Embryonic facial prominence (tissue), 1 donor: ENCODE measurements around the gene SPNS1.
"Not testable (repeated sequence)": the region's sequence is repeated elsewhere in the genome, so short reads cannot be mapped to it uniquely, and the experiment has no call there.

Source experiments
- DNase-seq: peaks from one replicate; pipeline ENCODE4 v3.0.0-alpha.2; 2016; ENCODE audit errors: extremely low spot score

Gene SPNS1, protein sequence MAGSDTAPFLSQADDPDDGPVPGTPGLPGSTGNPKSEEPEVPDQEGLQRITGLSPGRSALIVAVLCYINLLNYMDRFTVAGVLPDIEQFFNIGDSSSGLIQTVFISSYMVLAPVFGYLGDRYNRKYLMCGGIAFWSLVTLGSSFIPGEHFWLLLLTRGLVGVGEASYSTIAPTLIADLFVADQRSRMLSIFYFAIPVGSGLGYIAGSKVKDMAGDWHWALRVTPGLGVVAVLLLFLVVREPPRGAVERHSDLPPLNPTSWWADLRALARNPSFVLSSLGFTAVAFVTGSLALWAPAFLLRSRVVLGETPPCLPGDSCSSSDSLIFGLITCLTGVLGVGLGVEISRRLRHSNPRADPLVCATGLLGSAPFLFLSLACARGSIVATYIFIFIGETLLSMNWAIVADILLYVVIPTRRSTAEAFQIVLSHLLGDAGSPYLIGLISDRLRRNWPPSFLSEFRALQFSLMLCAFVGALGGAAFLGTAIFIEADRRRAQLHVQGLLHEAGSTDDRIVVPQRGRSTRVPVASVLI

DNA sequence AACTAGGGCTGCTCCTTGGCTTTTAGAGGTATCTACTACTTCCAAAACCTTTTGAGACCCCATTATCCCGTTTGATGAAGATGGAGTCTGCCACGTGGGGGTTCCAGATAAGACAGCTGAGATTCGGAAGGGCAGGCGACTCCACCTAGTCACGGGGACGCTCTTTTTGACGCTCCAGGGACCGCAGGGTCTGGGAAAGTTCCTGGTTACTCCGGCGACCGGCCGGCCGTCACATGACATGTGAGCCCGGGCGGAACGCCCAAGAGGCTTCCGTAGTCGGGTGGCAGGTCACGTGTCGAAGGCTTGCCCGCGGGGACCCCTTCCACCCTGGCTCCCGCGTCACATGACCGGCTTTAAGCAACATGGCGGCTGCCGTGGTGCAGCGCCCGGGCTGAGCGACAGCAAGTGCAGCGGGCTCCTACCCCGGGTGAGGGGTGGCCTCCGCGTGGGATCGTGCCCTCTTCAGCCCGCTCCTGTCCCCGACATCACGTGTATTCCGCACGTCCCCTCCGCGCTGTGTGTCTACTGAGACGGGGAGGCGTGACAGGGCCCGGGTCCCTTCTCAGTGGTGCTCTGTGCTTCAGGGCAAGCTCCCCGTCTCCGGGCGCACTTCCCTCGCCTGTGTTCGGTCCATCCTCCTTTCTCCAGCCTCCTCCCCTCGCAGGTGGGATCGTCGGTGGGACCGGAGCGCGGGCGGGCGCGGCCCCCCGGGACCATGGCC is at the start of gene SPNS1:
TSS of gene SPNS1 (plus strand) at position 342 of the 721 bp plus-strand sequence. CDS start at position 716, 374 bp downstream.
- peak; percentile 95 for DNase-seq

DNA sequence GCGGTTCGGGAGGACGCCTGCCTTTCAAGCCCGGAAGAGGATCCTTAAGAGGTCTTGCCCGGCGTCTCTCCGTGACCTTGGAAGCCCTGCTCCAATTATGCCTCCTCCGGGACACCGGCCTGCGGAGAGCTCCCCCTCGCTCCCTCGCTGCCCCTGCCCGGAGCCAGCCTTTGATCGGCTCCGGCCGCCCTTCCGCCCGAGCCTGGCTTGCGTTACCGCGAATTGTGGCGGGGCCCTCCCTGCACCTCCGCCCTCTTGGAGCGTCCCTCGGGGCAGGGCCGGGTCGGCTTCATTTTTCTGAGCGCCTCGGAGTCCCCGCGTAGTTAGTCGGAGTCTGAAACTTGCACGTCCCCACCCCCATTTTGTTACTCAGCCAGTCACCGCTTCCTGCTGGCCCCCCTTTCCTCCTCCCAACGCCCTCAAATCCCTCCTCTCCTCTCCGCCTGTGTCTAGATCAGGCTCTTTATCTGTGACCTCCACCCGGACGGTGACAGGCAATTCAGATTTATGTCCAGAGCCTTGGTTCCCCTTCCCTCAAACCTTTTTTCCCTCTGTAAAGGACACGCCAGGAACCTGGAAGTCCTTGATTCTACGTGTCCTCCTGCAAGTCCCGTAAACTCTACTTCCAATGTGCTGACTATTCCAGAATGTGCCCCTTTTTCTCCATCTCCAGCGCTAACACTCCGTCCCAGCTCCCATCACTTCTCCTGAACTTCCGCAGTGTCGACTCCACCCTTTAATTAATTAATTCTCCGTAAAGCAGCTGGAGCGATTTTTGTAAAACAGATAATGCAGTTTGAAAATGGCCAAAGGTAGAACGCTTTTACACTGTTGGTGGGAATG is 49.0 kb upstream of the SPNS1 start:
- DNase-seq = peak; percentile 82

DNA sequence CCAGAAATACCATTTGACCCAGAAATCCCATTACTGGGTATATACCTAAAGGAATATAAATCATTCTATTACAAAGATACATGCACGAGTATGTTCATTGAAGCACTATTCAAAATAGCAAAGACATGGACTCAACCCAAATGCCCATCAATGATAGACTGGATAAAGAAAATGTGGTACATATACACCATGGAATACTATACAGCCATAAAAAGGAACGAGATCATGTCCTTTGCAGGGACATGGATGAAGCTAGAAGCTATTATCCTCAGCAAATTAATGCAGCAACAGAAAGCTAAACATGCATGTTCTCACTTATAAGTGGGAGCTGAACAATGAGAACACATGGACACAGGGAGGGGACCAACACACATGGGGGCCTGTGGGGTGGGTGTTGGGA is 48.3 kb upstream of the SPNS1 start:
- not testable (repeated sequence) for DNase-seq

DNA sequence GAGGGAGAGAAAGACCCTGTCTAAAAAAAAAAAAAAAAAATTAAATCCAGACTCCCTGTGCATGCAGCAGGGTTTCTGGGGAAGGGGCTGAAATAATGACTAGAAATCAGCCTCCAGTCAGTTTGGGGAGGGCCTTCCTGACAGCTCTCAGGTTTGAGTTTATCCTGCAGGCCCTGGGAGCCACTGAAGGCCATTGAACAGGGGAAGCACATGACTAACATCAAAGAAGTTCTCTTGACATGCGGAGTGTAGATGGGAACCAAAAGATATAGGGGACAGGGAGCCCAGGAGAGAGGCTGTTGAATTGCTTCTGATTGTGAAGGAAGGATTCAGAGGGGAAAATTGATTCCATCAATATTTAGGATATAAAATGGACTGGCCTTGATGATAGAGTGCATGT is 46.8 kb upstream of the SPNS1 start:
- DNase-seq = no peak

DNA sequence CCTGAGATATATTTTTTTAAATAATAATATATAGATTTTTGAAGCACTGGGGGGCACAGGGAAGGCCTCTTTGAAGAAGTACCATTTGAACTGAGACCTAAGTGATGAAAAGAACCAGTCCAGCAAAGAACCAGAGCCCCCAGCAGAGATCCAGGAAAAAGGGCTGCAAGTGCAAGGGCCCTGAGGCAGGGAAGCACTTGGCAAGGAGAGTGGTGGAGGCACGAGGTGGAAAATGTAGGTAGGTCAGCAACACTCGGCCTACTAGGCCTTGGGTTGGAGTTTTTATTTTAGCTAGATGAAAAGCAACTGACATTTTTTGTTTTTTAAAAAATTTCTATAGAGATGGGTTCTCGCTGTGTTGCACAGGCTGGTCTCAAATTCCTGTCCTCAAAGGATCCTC is 44.4 kb upstream of the SPNS1 start:
- no peak for DNase-seq

DNA sequence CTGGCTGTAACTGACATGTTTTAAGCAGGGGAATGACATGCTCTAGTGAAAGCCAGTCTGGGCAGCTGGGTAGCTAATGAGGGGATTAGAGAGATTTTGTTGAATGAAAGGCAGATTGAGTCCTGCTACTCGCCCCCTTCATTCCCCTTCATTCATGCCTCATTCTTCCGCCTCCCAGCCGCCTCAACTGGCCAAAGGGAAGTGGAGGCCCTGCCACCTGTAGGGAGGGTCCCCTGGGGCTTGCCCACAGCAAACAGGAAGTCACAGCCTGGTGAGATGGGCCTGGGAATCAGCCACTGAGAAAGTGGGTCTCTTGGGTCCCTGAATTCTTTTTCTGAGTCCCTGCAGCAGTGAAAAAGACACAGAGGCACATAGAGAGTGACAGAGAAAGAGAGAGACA is 43.9 kb upstream of the SPNS1 start:
- DNase-seq = no peak

DNA sequence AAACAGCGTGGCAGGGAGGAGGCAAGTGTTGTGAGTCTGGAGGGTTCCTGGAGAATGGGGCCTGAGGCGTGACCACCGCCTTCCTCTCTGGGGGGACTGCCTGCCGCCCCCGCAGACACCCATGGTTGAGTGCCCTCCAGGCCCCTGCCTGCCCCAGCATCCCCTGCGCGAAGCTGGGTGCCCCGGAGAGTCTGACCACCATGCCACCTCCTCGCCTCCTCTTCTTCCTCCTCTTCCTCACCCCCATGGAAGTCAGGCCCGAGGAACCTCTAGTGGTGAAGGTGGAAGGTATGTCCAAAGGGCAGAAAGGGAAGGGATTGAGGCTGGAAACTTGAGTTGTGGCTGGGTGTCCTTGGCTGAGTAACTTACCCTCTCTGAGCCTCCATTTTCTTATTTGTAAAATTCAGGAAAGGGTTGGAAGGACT is 42.8 kb upstream of the SPNS1 start, which contains the start of gene CD19:
TSS of gene CD19 (plus strand) at position 171 of the 425 bp plus-strand sequence. CDS start at position 201, 30 bp downstream.
- no peak for DNase-seq

DNA sequence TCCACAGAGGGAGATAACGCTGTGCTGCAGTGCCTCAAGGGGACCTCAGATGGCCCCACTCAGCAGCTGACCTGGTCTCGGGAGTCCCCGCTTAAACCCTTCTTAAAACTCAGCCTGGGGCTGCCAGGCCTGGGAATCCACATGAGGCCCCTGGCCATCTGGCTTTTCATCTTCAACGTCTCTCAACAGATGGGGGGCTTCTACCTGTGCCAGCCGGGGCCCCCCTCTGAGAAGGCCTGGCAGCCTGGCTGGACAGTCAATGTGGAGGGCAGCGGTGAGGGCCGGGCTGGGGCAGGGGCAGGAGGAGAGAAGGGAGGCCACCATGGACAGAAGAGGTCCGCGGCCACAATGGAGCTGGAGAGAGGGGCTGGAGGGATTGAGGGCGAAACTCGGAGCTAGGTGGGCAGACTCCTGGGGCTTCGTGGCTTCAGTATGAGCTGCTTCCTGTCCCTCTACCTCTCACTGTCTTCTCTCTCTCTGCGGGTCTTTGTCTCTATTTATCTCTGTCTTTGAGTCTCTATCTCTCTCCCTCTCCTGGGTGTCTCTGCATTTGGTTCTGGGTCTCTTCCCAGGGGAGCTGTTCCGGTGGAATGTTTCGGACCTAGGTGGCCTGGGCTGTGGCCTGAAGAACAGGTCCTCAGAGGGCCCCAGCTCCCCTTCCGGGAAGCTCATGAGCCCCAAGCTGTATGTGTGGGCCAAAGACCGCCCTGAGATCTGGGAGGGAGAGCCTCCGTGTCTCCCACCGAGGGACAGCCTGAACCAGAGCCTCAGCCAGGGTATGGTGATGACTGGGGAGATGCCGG is 42.0 kb upstream of the SPNS1 start:
- DNase-seq = no peak

DNA sequence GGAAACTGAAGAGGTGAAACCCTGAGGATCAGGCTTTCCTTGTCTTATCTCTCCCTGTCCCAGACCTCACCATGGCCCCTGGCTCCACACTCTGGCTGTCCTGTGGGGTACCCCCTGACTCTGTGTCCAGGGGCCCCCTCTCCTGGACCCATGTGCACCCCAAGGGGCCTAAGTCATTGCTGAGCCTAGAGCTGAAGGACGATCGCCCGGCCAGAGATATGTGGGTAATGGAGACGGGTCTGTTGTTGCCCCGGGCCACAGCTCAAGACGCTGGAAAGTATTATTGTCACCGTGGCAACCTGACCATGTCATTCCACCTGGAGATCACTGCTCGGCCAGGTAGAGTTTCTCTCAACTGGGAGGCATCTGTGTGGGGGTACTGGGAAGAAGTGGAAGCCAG is 41.4 kb upstream of the SPNS1 start:
- no peak for DNase-seq

DNA sequence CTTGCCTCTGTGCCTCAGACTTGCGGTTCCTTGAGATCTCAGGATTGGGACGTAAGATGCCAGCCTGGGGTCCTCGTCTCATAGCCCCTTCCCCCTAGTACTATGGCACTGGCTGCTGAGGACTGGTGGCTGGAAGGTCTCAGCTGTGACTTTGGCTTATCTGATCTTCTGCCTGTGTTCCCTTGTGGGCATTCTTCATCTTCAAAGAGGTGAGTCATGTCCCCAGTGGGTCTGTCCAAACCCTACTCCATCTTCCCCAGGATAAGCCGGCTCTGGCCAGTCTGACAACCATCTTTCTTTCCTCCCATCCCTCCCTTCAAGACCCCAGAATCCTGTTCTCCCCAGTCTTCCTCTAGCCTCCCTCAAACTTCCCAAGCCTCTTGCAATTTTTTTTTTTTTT is 39.2 kb upstream of the SPNS1 start:
- no peak for DNase-seq

DNA sequence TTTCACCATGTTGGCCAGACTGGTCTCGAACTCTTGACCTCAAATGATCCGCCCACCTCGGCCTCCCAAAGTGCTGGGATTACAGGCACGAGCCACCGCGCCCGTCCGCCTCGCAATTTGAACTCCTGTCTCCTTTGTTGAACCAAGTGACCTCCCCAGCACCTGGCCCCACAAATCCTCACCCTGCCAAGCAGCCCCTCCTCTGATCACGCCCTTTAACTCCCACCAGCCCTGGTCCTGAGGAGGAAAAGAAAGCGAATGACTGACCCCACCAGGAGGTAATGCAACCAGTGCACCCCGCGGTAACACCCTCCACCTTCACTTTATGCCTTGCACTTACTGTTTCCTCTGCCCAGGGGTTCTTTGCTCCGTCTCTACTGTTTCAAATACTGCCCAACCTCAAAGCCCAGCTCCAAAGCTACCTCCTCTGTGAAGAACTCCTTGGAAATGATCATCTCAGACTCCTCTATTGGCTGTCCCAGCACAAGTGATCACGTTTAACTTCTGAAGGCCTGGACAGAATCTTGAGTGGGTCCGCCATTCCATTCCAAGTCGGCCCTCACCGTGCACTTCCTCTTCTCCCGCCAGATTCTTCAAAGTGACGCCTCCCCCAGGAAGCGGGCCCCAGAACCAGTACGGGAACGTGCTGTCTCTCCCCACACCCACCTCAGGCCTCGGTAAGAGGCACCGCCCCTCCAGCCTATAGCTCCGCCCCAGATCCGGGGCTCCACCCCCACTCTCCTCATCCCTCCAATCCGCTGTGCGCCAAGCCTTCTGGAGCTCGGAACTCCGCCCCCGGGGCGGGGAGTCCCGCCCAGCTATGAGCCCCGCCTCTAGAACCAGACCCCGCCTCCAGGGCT is 38.4 kb upstream of the SPNS1 start:
- no peak for DNase-seq

DNA sequence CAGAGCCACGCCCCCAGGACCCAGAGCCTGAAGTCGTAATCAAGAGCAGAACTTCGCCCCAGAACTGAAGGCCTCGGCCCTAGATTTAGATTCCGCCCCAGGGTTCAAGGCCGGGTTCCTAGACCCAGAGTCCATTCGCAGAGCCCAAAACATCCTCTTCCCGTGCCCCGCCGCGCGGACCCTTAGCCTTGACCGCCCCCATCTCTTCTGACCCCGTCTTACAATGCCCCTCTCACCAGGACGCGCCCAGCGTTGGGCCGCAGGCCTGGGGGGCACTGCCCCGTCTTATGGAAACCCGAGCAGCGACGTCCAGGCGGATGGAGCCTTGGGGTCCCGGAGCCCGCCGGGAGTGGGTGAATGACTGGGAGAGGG is 37.8 kb upstream of the SPNS1 start:
- DNase-seq = no peak

DNA sequence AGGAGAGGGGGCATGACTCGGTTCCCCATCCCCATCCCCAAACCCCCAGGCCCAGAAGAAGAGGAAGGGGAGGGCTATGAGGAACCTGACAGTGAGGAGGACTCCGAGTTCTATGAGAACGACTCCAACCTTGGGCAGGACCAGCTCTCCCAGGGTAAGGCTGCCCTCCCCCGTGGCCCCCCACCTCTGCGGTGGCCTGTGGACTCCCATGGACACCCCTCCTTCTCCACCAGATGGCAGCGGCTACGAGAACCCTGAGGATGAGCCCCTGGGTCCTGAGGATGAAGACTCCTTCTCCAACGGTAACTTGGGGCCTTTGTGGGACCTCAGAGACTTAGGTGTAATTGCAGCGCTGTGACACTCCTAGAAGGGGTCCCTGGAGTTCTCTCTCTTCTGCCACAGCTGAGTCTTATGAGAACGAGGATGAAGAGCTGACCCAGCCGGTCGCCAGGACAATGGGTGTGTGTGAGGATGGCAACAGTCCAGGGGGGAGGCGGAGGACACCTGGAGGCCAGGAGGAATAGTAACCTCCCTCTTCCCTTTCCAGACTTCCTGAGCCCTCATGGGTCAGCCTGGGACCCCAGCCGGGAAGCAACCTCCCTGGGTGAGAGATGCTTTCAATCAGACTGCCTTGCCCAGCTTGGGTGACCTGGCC is 37.2 kb upstream of the SPNS1 start:
- no peak for DNase-seq

DNA sequence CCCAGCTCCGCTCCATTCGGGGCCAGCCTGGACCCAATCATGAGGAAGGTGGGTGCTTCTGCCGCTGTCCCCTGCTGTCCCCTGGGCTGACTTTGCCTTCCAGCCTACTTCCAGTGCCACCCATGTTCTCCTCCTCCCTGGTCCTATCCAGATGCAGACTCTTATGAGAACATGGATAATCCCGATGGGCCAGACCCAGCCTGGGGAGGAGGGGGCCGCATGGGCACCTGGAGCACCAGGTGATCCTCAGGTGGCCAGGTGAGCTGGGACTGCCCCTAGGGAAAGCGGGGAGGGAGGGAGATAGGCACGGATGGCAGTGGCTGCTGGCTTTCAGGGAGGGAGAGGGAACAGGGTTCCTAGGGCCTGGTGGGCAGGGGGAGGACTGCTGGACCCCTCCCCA is 35.9 kb upstream of the SPNS1 start:
- no peak for DNase-seq

DNA sequence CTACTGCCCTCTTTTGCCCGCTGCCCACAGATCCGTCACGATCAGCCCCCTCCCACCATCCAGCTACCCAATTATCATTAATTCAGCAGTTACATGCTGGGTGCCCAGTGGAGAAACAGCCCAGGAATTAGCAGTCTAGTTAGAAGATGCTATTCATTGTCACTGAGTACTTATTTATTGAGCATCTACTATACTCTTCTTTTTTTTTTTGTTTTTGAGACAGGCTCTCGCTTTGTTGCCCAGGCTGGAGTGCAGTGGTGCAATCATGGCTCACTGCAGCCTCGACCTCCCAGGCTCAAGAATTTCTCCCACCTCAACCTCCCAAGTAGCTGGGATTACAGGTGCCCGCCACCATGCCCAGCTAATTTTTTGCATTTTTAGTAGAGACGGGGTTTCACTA is 34.8 kb upstream of the SPNS1 start:
- DNase-seq = not testable (repeated sequence)

DNA sequence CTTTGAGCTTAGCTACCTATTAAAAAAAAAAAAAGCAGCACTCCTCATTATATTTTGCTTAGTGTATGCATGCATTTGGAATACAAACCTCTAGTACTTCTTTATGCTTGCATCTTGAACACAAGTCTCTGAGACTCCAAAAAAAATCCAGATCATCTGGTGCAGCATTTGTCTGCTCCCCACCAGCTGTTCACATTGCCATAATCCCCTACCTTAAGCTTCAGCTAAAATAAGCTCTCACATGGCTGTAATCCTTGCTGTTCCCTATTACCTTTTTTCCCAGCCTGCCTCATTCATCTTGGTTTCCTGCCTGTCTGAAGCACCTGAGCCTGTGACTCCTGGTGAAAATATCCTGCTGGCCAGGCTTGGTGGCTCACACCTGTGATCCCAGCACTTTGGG is 31.3 kb upstream of the SPNS1 start:
- no peak for DNase-seq

DNA sequence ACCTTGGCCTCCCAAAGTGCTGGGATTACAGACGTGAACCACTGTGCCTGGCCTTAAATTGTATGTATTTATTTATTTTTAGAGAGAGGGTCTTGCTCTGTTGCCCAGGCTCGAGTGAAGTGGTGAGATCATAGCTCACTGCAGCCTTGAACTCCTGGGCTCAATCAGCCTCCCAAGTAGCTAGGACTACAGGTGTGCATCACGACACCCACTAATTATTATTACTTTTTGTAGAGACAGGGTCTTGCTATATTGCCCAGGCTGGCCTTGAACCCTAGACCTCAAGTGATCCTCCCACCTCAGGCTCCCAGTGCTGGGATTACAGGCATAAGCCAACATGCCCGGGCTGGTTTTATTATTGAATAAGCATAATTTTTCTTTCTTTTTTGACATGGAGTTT is 27.9 kb upstream of the SPNS1 start:
- no peak for DNase-seq

DNA sequence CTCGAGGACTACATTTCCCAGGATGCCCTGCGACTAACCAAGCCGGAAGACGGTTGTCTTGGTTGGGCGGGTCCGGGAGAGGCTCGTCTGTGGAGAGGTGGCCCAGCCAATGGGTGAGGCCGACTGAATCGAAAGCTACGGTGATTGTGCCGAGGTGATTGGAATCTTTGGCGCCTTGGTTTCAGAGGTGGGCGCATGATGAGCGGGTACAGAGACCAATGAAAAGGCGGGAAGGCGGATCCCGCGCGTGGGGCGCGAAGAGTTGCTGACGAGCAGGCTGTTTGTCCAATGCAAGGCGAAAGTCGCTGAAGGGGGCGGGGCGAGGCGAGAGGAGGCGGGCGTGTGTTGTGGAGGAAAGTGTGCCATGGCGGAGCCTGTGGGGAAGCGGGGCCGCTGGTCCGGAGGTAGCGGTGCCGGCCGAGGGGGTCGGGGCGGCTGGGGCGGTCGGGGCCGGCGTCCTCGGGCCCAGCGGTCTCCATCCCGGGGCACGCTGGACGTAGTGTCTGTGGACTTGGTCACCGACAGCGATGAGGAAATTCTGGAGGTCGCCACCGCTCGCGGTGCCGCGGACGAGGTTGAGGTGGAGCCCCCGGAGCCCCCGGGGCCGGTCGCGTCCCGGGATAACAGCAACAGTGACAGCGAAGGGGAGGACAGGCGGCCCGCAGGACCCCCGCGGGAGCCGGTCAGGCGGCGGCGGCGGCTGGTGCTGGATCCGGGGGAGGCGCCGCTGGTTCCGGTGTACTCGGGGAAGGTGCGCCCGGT is 23.7 kb upstream of the SPNS1 start, which contains the start of gene NFATC2IP:
TSS of gene NFATC2IP (plus strand) at position 290 of the 762 bp plus-strand sequence. CDS start at position 365, 75 bp downstream.
- peak; percentile 99 for DNase-seq
